ENCODE results near the gene PLCL2. TPM values are rescaled to one million over a fixed set of nuclear protein-coding genes. Genes with fewer than 3 reads are reported as not detected.

The PLCL2 gene
- total and polyA plus RNA-seq, 7 donors, result 8.0 to 12.6 (median 11.6) TPM

GRCh38 chr3:16982460-16982859 is 97.7 kb downstream of the PLCL2 start:
- no peaks in the 10 kb centered on the region for H3K36me3 ChIP-seq
- no peak for TF ChIP-seq POLR2AphosphoS5 (IDR thresholded peaks at IDR 0.05)
- TF ChIP-seq EP300 (IDR thresholded peaks at IDR 0.05), result no peak
- no peak for TF ChIP-seq CTCF (IDR thresholded peaks at IDR 0.05)
- TF ChIP-seq POLR2A (IDR thresholded peaks at IDR 0.05), result no peak
- no peaks in the 10 kb centered on the region for H3K9me3 ChIP-seq
- H3K27me3 ChIP-seq, result no peaks in the 10 kb centered on the region
- intact Hi-C loops (cut with DNase I), result no loop called here
- H3K4me1 ChIP-seq, result no peaks in the 10 kb centered on the region
- no peak overlapping the region for H3K4me3 ChIP-seq
- no peak overlapping the region for H3K27ac ChIP-seq
- 87 to 94% methylated on average over 6 of the region's 6 CpGs for WGBS, 2 donors
- no peak for DNase-seq

DNA sequence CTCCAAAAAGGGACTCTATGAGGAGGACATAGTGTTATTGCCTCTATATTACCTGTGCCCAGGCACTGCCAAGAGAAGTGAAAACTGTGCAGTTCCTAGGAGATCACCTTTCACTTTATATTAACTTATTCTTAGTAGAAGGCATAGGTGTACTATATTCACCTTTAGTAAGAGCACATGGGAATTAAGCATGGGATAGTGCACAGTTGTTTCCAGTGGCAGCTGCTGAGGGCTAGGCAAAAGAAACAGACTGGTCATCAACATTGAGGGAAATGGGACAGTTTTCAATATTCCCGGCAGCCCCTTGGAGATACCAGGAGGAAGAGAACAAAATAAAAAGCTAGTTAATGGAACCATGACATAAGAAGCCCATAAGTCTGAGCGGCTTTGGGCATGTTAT is 100.9 kb downstream of the PLCL2 start:
- H3K4me1 ChIP-seq, result no peaks in the 10 kb centered on the region
- no peak overlapping the region for H3K27ac ChIP-seq
- no peak for DNase-seq
- no peaks in the 10 kb centered on the region for H3K36me3 ChIP-seq
- intact Hi-C loops (cut with DNase I), result no loop called here
- no peak overlapping the region for H3K4me3 ChIP-seq
- TF ChIP-seq POLR2A (IDR thresholded peaks at IDR 0.05) (no peak), EP300 (IDR thresholded peaks at IDR 0.05) (no peak), CTCF (IDR thresholded peaks at IDR 0.05) (no peak), POLR2AphosphoS5 (IDR thresholded peaks at IDR 0.05) (no peak)
- 98 to 99% methylated on average over 2 of the region's 2 CpGs for WGBS, 2 donors
- no peaks in the 10 kb centered on the region for H3K9me3 ChIP-seq
- no peaks in the 10 kb centered on the region for H3K27me3 ChIP-seq

DNA sequence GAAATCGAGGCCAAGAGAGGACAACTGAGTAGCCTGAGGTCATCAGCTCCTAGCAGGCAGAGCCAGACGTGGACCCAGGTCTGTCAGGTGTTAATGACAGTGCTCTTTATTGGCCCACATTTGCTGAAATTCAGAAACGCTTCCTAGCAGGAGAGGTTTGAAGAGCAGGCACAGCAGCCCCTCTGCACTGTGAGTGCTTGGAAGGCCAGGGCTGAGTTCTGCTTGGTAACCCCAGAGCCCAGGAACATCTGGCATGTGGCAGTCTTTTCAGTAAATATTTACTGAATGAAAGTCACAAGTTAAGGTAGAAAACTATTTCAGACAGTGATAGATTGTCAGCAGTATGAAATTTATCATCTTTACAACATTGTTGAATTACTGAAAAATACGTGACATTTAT is 102.4 kb downstream of the PLCL2 start:
- intact Hi-C loops (cut with DNase I), result no loop called here
- no peak for DNase-seq
- Histone ChIP-seq H3K27me3 (no peaks in the 10 kb centered on the region), H3K4me3 (no peak overlapping the region), H3K36me3 (no peaks in the 10 kb centered on the region), H3K9me3 (no peaks in the 10 kb centered on the region), H3K4me1 (no peaks in the 10 kb centered on the region), H3K27ac (no peak overlapping the region)
- TF ChIP-seq EP300 (IDR thresholded peaks at IDR 0.05) (no peak), POLR2AphosphoS5 (IDR thresholded peaks at IDR 0.05) (no peak), CTCF (IDR thresholded peaks at IDR 0.05) (no peak), POLR2A (IDR thresholded peaks at IDR 0.05) (no peak)
- 82 to 83% methylated on average over 4 of the region's 4 CpGs for WGBS, 2 donors

DNA sequence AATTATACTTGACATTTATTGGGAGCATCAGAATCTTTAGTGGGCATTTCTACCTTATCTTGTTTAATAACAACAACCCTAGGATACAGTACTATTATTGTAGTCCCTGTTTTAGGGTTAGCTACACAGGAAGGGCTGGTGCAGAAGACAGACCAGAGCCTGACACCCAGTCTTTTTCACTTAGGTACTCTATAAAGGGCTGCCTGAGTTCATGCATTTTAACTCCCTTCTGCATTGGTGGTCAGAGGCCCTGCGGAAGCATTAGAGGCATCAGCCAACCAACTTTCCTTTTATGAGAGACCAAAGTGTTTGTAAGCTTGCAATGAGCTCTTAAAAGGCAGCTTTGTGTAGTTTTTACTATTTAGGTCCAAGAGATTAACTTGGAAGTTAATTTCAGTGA is 105.4 kb downstream of the PLCL2 start:
- no peak for TF ChIP-seq POLR2AphosphoS5 (IDR thresholded peaks at IDR 0.05)
- TF ChIP-seq POLR2A (IDR thresholded peaks at IDR 0.05), result no peak
- no peak for TF ChIP-seq CTCF (IDR thresholded peaks at IDR 0.05)
- TF ChIP-seq EP300 (IDR thresholded peaks at IDR 0.05), result no peak
- DNase-seq, result no peak
- Histone ChIP-seq H3K4me3 (no peak overlapping the region), H3K4me1 (no peaks in the 10 kb centered on the region), H3K27me3 (no peaks in the 10 kb centered on the region), H3K27ac (no peak overlapping the region), H3K36me3 (no peaks in the 10 kb centered on the region), H3K9me3 (no peaks in the 10 kb centered on the region)
- intact Hi-C loops (cut with DNase I), result no loop called here
- WGBS, 2 donors, result 87 to 93% methylated on average over 1 of the region's 1 CpG

- Histone ChIP-seq H3K27ac (no peak overlapping the region), H3K36me3 (no peaks in the 10 kb centered on the region), H3K4me1 (no peaks in the 10 kb centered on the region), H3K27me3 (no peaks in the 10 kb centered on the region), H3K4me3 (no peak overlapping the region), H3K9me3 (no peaks in the 10 kb centered on the region)
- TF ChIP-seq POLR2A (IDR thresholded peaks at IDR 0.05) (no peak), CTCF (IDR thresholded peaks at IDR 0.05) (no peak), EP300 (IDR thresholded peaks at IDR 0.05) (no peak), POLR2AphosphoS5 (IDR thresholded peaks at IDR 0.05) (no peak)
- intact Hi-C loops (cut with DNase I), result no loop called here
- WGBS, 2 donors, result 92% methylated on average over 3 of the region's 3 CpGs
- no peak for DNase-seq
These were observed 107.4 kb downstream of the PLCL2 start for GRCh38 chr3:16992198-16992597.
